Thoracic aorta (tissue), 2 donors: Measurements from ENCODE around the gene BICRAL. TPM values are rescaled to one million over a fixed set of nuclear protein-coding genes. Genes with fewer than 3 reads are reported as not detected.

Source experiments
- ATAC-seq: fragments of 150-250 bp; one replicate; pipeline ENCODE4 v1.8.0; 2017; ENCODE audit warnings: low read depth; ENCODE audit not compliant: insufficient number of reproducible peaks, low FRiP score
- DNase-seq: peaks from one replicate; pipeline ENCODE4 v3.0.0-alpha.2; 2020; ENCODE audit warnings: low spot score
- H3K27ac ChIP-seq, 2 donors: fragments of 200-600 bp; sonication (generic); 1 replicate in 1 of 2; 2 replicates in 1 of 2; pipeline ENCODE4 v1.5.1; 2016; ENCODE audit warnings: mild to moderate bottlenecking in 2 of 2, moderate library complexity in 2 of 2
- H3K27me3 ChIP-seq: fragments of 200-600 bp; sonication (generic); replicated peaks from 2 replicates; pipeline ENCODE4 v1.6.0; 2016; ENCODE audit warnings: mild to moderate bottlenecking; ENCODE audit not compliant: insufficient read depth
- H3K36me3 ChIP-seq: fragments of 200-600 bp; sonication (generic); one replicate; pipeline ENCODE4 v1.5.1; 2016
- H3K4me1 ChIP-seq, 2 donors: fragments of 200-600 bp; sonication (generic); 1 replicate in 1 of 2; 2 replicates in 1 of 2; pipeline versions ENCODE4 v1.5.1 to v1.6.0; 2016; ENCODE audit warnings: low read depth in 2 of 2, mild to moderate bottlenecking in 1 of 2; ENCODE audit not compliant: control insufficient read depth in 1 of 2
- H3K4me3 ChIP-seq: fragments of 200-600 bp; sonication (generic); 2 replicates; pipeline ENCODE4 v1.5.1; 2016; ENCODE audit warnings: mild to moderate bottlenecking
- H3K9me3 ChIP-seq: fragments of 200-600 bp; sonication (generic); 2 replicates; pipeline ENCODE4 v1.5.1; 2016
- CTCF ChIP-seq: fragments of 200-600 bp; sonication (generic); IDR thresholded peaks from one replicate; pipeline ENCODE4 v1.5.1; 2019; ENCODE audit warnings: antibody characterized with exemption
- total RNA-seq, 2 donors: library from RNA; depleted of rRNA; stranded (reverse); fragments of >200 nt; gene quantifications; one replicate each; pipeline versions ENCODE4 v1.1.0 to v1.2.3, GENCODE V29; 2016

BICRAL gene
- total RNA-seq, 2 donors from 2014 or later = 16.5 to 18.8 TPM

GRCh38 chr6:42915732-42916131 lies 133.9 kb downstream of the BICRAL start, which contains the start of gene PTCRA:
PTCRA (plus strand) TSS chr6:42916053; CDS start chr6:42916070, 17 bp downstream.
- ATAC-seq (no peak), DNase-seq (no peak)
- Histone ChIP-seq H3K36me3 (no peaks in the 10 kb centered on the region), H3K27me3 (no peaks in the 10 kb centered on the region), H3K4me3 (no peak within 1 kb of the TSS), H3K27ac (no peak within 1 kb of the TSS), H3K9me3 (no peaks in the 10 kb centered on the region), H3K4me1 (peaks cover 0 to 9% of the 10 kb centered on the region in 2 donors)
- TF ChIP-seq CTCF = no peak

GRCh38 chr6:42916288-42916687 lies 134.4 kb downstream of the BICRAL start:
- Histone ChIP-seq H3K9me3 (no peaks in the 10 kb centered on the region), H3K4me1 (peaks cover 0 to 7% of the 10 kb centered on the region in 2 donors), H3K27ac (no peak overlapping the region), H3K36me3 (no peaks in the 10 kb centered on the region), H3K4me3 (no peak overlapping the region), H3K27me3 (no peaks in the 10 kb centered on the region)
- DNase-seq = no peak
- no peak for ATAC-seq
- no peak for TF ChIP-seq CTCF

Other genes starting within 250 kb of the BICRAL start
- gene UBR2, start 218.0 kb upstream of the BICRAL start, total RNA-seq = 10 to 100 TPM; 25.9 to 38.7 TPM
- gene PRPH2, start 59.5 kb upstream of the BICRAL start, total RNA-seq = under 1 TPM in 1 of 2 donors, not detected in 1; 0.78 TPM
- gene TBCC, start 35.9 kb upstream of the BICRAL start, total RNA-seq = 10 to 100 TPM; 26.4 to 33.8 TPM
- 10 to 100 TPM; 55.5 to 75.8 TPM for gene RPL7L1, start 97.6 kb downstream of the BICRAL start, total RNA-seq
- not detected for gene PTCRA, start 134.0 kb downstream of the BICRAL start, total RNA-seq
- 10 to 100 TPM; 33.7 to 40.3 TPM for gene CNPY3, start 147.4 kb downstream of the BICRAL start, total RNA-seq
- 1 to 10 TPM in 1 of 2 donors, not detected in 1; 3.3 TPM for gene GNMT, start 178.7 kb downstream of the BICRAL start, total RNA-seq
- 10 to 100 TPM in 1 of 2 donors, 1 to 10 TPM in 1; 6.8 to 34.3 TPM for gene PEX6, start 197.1 kb downstream of the BICRAL start, total RNA-seq
- gene PPP2R5D, start 202.5 kb downstream of the BICRAL start, total RNA-seq = 10 to 100 TPM; 20.1 to 37.1 TPM
- 10 to 100 TPM; 41.2 to 49.6 TPM for gene MEA1, start 231.9 kb downstream of the BICRAL start, total RNA-seq
- gene KLHDC3, start 232.2 kb downstream of the BICRAL start, total RNA-seq = 100 to 1,000 TPM in 1 of 2 donors, 10 to 100 TPM in 1; 87.3 to 105 TPM
- gene RRP36, start 239.6 kb downstream of the BICRAL start, total RNA-seq = 10 to 100 TPM; 61.6 to 76.2 TPM